ENCODE results near the gene RPL36. TPM values are rescaled to one million over a fixed set of nuclear protein-coding genes. Genes with fewer than 3 reads are reported as not detected.

The RPL36 gene
- total and polyA plus RNA-seq, 4 donors: 47.2 to 556 (median 321) TPM

GRCh38 chr19:5667751-5668271 is 22.3 kb upstream of the RPL36 start:
- no peak overlapping the region for H3K4me3 ChIP-seq (ENCODE audit: low read depth in 1 of 3, low read length in 3 of 3)
- 93% methylated on average over 22 of the region's 22 CpGs for WGBS
- peaks cover 26 to 69% (median 49%) of the 10 kb centered on the region in 4 donors for H3K36me3 ChIP-seq (ENCODE audit: control insufficient read depth in 4 of 4, insufficient read depth in 3 of 4, low read depth in 1 of 4, low read length in 3 of 4)
- no peaks in the 10 kb centered on the region for H3K27me3 ChIP-seq (ENCODE audit: control insufficient read depth in 4 of 4, insufficient read depth in 4 of 4, low read length in 3 of 4)
- no peaks in the 10 kb centered on the region for H3K9me3 ChIP-seq (ENCODE audit: control insufficient read depth in 4 of 4, low read length in 3 of 4)
- no peak overlapping the region for H3K9ac ChIP-seq (ENCODE audit: low read depth in 1 of 2, low read length in 2 of 2)
- DNase-seq (ENCODE audit: low spot score): no peak
- H3K27ac ChIP-seq (ENCODE audit: low read depth in 1 of 2, low read length in 2 of 2): no peak overlapping the region
- TF ChIP-seq, protein P1, sequence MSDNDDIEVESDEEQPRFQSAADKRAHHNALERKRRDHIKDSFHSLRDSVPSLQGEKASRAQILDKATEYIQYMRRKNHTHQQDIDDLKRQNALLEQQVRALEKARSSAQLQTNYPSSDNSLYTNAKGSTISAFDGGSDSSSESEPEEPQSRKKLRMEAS (IDR thresholded peaks at IDR 0.05): no peak
- TF ChIP-seq, protein P2, sequence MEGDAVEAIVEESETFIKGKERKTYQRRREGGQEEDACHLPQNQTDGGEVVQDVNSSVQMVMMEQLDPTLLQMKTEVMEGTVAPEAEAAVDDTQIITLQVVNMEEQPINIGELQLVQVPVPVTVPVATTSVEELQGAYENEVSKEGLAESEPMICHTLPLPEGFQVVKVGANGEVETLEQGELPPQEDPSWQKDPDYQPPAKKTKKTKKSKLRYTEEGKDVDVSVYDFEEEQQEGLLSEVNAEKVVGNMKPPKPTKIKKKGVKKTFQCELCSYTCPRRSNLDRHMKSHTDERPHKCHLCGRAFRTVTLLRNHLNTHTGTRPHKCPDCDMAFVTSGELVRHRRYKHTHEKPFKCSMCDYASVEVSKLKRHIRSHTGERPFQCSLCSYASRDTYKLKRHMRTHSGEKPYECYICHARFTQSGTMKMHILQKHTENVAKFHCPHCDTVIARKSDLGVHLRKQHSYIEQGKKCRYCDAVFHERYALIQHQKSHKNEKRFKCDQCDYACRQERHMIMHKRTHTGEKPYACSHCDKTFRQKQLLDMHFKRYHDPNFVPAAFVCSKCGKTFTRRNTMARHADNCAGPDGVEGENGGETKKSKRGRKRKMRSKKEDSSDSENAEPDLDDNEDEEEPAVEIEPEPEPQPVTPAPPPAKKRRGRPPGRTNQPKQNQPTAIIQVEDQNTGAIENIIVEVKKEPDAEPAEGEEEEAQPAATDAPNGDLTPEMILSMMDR (IDR thresholded peaks at IDR 0.05; ENCODE audit: low read depth, low read length, missing input control): no peak
- TF ChIP-seq HNF4G (IDR thresholded peaks at IDR 0.05): no peak
- peaks cover 2 to 21% (median 13%) of the 10 kb centered on the region in 4 donors for H3K4me1 ChIP-seq (ENCODE audit: control insufficient read depth in 4 of 4, insufficient read depth in 4 of 4, low read length in 3 of 4)

- H3K4me1 ChIP-seq (ENCODE audit: control insufficient read depth in 4 of 4, insufficient read depth in 4 of 4, low read length in 3 of 4): peaks cover 2 to 18% (median 12%) of the 10 kb centered on the region in 4 donors
- TF ChIP-seq, protein P3, sequence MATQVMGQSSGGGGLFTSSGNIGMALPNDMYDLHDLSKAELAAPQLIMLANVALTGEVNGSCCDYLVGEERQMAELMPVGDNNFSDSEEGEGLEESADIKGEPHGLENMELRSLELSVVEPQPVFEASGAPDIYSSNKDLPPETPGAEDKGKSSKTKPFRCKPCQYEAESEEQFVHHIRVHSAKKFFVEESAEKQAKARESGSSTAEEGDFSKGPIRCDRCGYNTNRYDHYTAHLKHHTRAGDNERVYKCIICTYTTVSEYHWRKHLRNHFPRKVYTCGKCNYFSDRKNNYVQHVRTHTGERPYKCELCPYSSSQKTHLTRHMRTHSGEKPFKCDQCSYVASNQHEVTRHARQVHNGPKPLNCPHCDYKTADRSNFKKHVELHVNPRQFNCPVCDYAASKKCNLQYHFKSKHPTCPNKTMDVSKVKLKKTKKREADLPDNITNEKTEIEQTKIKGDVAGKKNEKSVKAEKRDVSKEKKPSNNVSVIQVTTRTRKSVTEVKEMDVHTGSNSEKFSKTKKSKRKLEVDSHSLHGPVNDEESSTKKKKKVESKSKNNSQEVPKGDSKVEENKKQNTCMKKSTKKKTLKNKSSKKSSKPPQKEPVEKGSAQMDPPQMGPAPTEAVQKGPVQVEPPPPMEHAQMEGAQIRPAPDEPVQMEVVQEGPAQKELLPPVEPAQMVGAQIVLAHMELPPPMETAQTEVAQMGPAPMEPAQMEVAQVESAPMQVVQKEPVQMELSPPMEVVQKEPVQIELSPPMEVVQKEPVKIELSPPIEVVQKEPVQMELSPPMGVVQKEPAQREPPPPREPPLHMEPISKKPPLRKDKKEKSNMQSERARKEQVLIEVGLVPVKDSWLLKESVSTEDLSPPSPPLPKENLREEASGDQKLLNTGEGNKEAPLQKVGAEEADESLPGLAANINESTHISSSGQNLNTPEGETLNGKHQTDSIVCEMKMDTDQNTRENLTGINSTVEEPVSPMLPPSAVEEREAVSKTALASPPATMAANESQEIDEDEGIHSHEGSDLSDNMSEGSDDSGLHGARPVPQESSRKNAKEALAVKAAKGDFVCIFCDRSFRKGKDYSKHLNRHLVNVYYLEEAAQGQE (IDR thresholded peaks at IDR 0.05): no peak
- TF ChIP-seq, protein P1 (IDR thresholded peaks at IDR 0.05): no peak
- TF ChIP-seq YY1 (IDR thresholded peaks at IDR 0.05) (no peak), RXRA (IDR thresholded peaks at IDR 0.05) (no peak), ZBTB33 (IDR thresholded peaks at IDR 0.05) (no peak)
- TF ChIP-seq, protein P2 (IDR thresholded peaks at IDR 0.05; ENCODE audit: low read depth, low read length, missing input control): no peak
- no peak for DNase-seq (ENCODE audit: low spot score)
These were observed 20.9 kb upstream of the RPL36 start for GRCh38 chr19:5669212-5669611.

More at GRCh38 chr19:5669212-5669611, 20.9 kb upstream of the RPL36 start:
- Histone ChIP-seq H3K9me3 (ENCODE audit: control insufficient read depth in 4 of 4, low read length in 3 of 4) (no peaks in the 10 kb centered on the region), H3K36me3 (ENCODE audit: control insufficient read depth in 4 of 4, insufficient read depth in 3 of 4, low read depth in 1 of 4, low read length in 3 of 4) (peaks cover 20 to 55% (median 38%) of the 10 kb centered on the region in 4 donors), H3K27me3 (ENCODE audit: control insufficient read depth in 4 of 4, insufficient read depth in 4 of 4, low read length in 3 of 4) (no peaks in the 10 kb centered on the region), H3K27ac (ENCODE audit: low read depth in 1 of 2, low read length in 2 of 2) (no peak overlapping the region), H3K4me3 (ENCODE audit: low read depth in 1 of 3, low read length in 3 of 3) (no peak overlapping the region), H3K9ac (ENCODE audit: low read depth in 1 of 2, low read length in 2 of 2) (no peak overlapping the region)
- WGBS: 90% methylated on average over 11 of the region's 11 CpGs
